ENCODE results near the gene MMP1. TPM values are rescaled to one million over a fixed set of nuclear protein-coding genes. Genes with fewer than 3 reads are reported as not detected.

MMP1 gene
- total RNA-seq (not detected), polyA plus RNA-seq (not detected)

GRCh38 chr11:102798012-102798746, at the start of gene MMP1:
Gene MMP1, minus strand, starts transcription at chr11:102798160. Its CDS starts 68 bp downstream, at chr11:102798092.
- H3K4me1 ChIP-seq (ENCODE audit: insufficient read depth, low read length) = no peaks in the 10 kb centered on the region
- Mint-ChIP-seq H3K36me3 (no peaks in the 10 kb centered on the region), H3K9me3 (peaks cover 0 to 1% (median 0%) of the 10 kb centered on the region in 8 donors), H3K27ac (no peak within 1 kb of the TSS), H3K4me1 (no peaks in the 10 kb centered on the region), H3K4me3 (no peak within 1 kb of the TSS), H3K27me3 (peaks cover 0 to 3% of the 10 kb centered on the region in 2 donors)
- no peaks in the 10 kb centered on the region for H3K9me3 ChIP-seq (ENCODE audit: control insufficient read depth in 1 of 2, low read length in 2 of 2)
- intact Hi-C loops (cut with micrococcal nuclease) = no loop called here
- no peaks in the 10 kb centered on the region for H3K27me3 ChIP-seq (ENCODE audit: insufficient read depth, low read length)
- ChIA-PET CTCF (ENCODE audit: partially characterized antibody) (no interaction called here), POLR2A (ENCODE audit: partially characterized antibody) (no interaction called here)
- H3K36me3 ChIP-seq (ENCODE audit: insufficient read depth, low read length) = no peaks in the 10 kb centered on the region
- H3K4me3 ChIP-seq (ENCODE audit: low read length in 2 of 2) = no peak within 1 kb of the TSS
- DNase-seq = no peak
- H3K27ac ChIP-seq (ENCODE audit: low read depth, low read length) = no peak within 1 kb of the TSS

DNA sequence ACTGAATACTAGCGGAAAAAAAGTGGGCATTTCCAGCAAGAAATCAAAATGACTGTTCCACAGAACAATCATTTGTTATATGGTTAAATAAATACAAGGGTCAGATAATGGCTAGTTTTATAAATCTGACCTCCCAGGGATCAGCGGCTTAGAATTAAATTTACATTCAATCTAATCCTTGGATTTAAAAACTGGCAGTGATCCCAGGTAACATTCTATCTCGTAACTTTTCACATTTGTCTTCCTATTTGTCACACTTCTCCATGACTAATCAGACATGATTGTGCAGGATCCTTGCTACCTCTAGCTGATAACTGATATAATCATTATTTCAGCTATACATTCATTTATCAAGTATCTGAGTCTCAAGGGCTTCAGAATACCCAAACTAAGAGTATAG, 48.3 kb upstream of the MMP1 start:
- ChIA-PET CTCF (ENCODE audit: partially characterized antibody) (no interaction called here), POLR2A (ENCODE audit: partially characterized antibody) (no interaction called here)
- peaks cover 0 to 3% (median 0%) of the 10 kb centered on the region in 8 donors for H3K9me3 Mint-ChIP-seq
- DNase-seq = no peak
- Histone ChIP-seq H3K9me3 (ENCODE audit: control insufficient read depth in 1 of 2, low read length in 2 of 2) (no peaks in the 10 kb centered on the region), H3K27ac (ENCODE audit: low read depth, low read length) (no peak overlapping the region), H3K4me1 (ENCODE audit: insufficient read depth, low read length) (no peaks in the 10 kb centered on the region), H3K4me3 (ENCODE audit: low read length in 2 of 2) (no peak overlapping the region), H3K27me3 (ENCODE audit: insufficient read depth, low read length) (no peaks in the 10 kb centered on the region), H3K36me3 (ENCODE audit: insufficient read depth, low read length) (no peaks in the 10 kb centered on the region)
- peaks cover 2 to 7% of the 10 kb centered on the region in 2 donors for H3K27me3 Mint-ChIP-seq
- H3K4me1 Mint-ChIP-seq = no peaks in the 10 kb centered on the region
- H3K36me3 Mint-ChIP-seq = no peaks in the 10 kb centered on the region
- intact Hi-C loops (cut with micrococcal nuclease) = no loop called here
- H3K27ac Mint-ChIP-seq = no peak overlapping the region
- H3K4me3 Mint-ChIP-seq = no peak overlapping the region

- intact Hi-C loops (cut with micrococcal nuclease) = no loop called here
- Histone ChIP-seq H3K27ac (ENCODE audit: low read depth, low read length) (no peak within 1 kb of the TSS), H3K9me3 (ENCODE audit: control insufficient read depth in 1 of 2, low read length in 2 of 2) (no peaks in the 10 kb centered on the region), H3K4me3 (ENCODE audit: low read length in 2 of 2) (no peak within 1 kb of the TSS), H3K27me3 (ENCODE audit: insufficient read depth, low read length) (no peaks in the 10 kb centered on the region), H3K4me1 (ENCODE audit: insufficient read depth, low read length) (no peaks in the 10 kb centered on the region), H3K36me3 (ENCODE audit: insufficient read depth, low read length) (no peaks in the 10 kb centered on the region)
- no peak within 1 kb of the TSS for H3K4me3 Mint-ChIP-seq
- peaks cover 2 to 7% of the 10 kb centered on the region in 2 donors for H3K27me3 Mint-ChIP-seq
- H3K9me3 Mint-ChIP-seq = peaks cover 0 to 2% (median 0%) of the 10 kb centered on the region in 8 donors
- H3K4me1 Mint-ChIP-seq = no peaks in the 10 kb centered on the region
- no peak within 1 kb of the TSS for H3K27ac Mint-ChIP-seq
- H3K36me3 Mint-ChIP-seq = no peaks in the 10 kb centered on the region
- no peak for DNase-seq
- ChIA-PET CTCF (ENCODE audit: partially characterized antibody) (no interaction called here), POLR2A (ENCODE audit: partially characterized antibody) (no interaction called here)
Observed at GRCh38 chr11:102843489-102843888, 45.5 kb upstream of the MMP1 start, which contains the start of gene MMP3. Gene MMP3, minus strand, starts transcription at chr11:102843609. Its CDS starts 63 bp downstream, at chr11:102843546.

GRCh38 chr11:102842930-102843329, 45.0 kb upstream of the MMP1 start:
- intact Hi-C loops (cut with micrococcal nuclease) = no loop called here
- peaks cover 2 to 8% of the 10 kb centered on the region in 2 donors for H3K27me3 Mint-ChIP-seq
- no peak overlapping the region for H3K27ac ChIP-seq (ENCODE audit: low read depth, low read length)
- no peak for DNase-seq
- no peaks in the 10 kb centered on the region for H3K27me3 ChIP-seq (ENCODE audit: insufficient read depth, low read length)
- no peaks in the 10 kb centered on the region for H3K4me1 Mint-ChIP-seq
- no peaks in the 10 kb centered on the region for H3K9me3 ChIP-seq (ENCODE audit: control insufficient read depth in 1 of 2, low read length in 2 of 2)
- peaks cover 0 to 2% (median 0%) of the 10 kb centered on the region in 8 donors for H3K9me3 Mint-ChIP-seq
- no peaks in the 10 kb centered on the region for H3K4me1 ChIP-seq (ENCODE audit: insufficient read depth, low read length)
- ChIA-PET CTCF (ENCODE audit: partially characterized antibody) (no interaction called here), POLR2A (ENCODE audit: partially characterized antibody) (no interaction called here)
- no peaks in the 10 kb centered on the region for H3K36me3 ChIP-seq (ENCODE audit: insufficient read depth, low read length)
- no peak overlapping the region for H3K4me3 ChIP-seq (ENCODE audit: low read length in 2 of 2)
- H3K27ac Mint-ChIP-seq = no peak overlapping the region
- H3K36me3 Mint-ChIP-seq = no peaks in the 10 kb centered on the region
- no peak overlapping the region for H3K4me3 Mint-ChIP-seq

DNA sequence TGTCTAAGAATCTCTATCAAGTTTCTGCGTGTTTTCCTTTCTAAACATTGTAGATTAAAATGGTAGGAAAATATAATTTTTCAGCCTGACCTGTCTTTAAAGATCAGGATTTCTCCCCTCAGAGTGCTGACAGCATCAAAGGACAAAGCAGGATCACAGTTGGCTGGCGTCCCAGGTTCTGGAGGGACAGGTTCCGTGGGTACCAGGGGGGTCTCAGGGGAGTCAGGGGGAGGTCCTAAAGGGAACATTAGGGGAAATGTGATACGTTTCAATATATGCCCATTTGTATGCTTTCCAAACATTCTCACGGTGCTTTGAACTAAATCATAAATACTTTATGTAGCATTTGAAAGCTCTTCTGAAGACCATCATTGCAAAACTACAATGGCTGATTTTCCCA, 42.1 kb upstream of the MMP1 start:
- CTCF ChIA-PET (ENCODE audit: partially characterized antibody) = no interaction called here
- Mint-ChIP-seq H3K36me3 (no peaks in the 10 kb centered on the region), H3K4me1 (no peaks in the 10 kb centered on the region), H3K4me3 (no peak overlapping the region), H3K27me3 (peaks cover 2 to 7% of the 10 kb centered on the region in 2 donors), H3K27ac (no peak overlapping the region), H3K9me3 (no peaks in the 10 kb centered on the region)
- no peaks in the 10 kb centered on the region for H3K27me3 ChIP-seq (ENCODE audit: insufficient read depth, low read length)
- DNase-seq = no peak
- H3K4me1 ChIP-seq (ENCODE audit: insufficient read depth, low read length) = no peaks in the 10 kb centered on the region
- no peaks in the 10 kb centered on the region for H3K9me3 ChIP-seq (ENCODE audit: control insufficient read depth in 1 of 2, low read length in 2 of 2)
- intact Hi-C loops (cut with micrococcal nuclease) = no loop called here
- POLR2A ChIA-PET (ENCODE audit: partially characterized antibody) = no interaction called here
- no peak overlapping the region for H3K4me3 ChIP-seq (ENCODE audit: low read length in 2 of 2)
- H3K27ac ChIP-seq (ENCODE audit: low read depth, low read length) = no peak overlapping the region
- H3K36me3 ChIP-seq (ENCODE audit: insufficient read depth, low read length) = no peaks in the 10 kb centered on the region

GRCh38 chr11:102837646-102838045, 39.7 kb upstream of the MMP1 start:
- H3K27ac ChIP-seq (ENCODE audit: low read depth, low read length) = no peak overlapping the region
- H3K27me3 Mint-ChIP-seq = peaks cover 3 to 6% of the 10 kb centered on the region in 2 donors
- CTCF ChIA-PET (ENCODE audit: partially characterized antibody) = interaction anchor here (0.9 kb wide), 1 partner anchor 54 kb away, joined by 3 read pairs; no protein-coding TSS in a partner anchor
- intact Hi-C loops (cut with micrococcal nuclease) = no loop called here
- no peaks in the 10 kb centered on the region for H3K4me1 Mint-ChIP-seq
- no peak overlapping the region for H3K4me3 ChIP-seq (ENCODE audit: low read length in 2 of 2)
- H3K4me1 ChIP-seq (ENCODE audit: insufficient read depth, low read length) = no peaks in the 10 kb centered on the region
- DNase-seq = no peak
- no peaks in the 10 kb centered on the region for H3K36me3 ChIP-seq (ENCODE audit: insufficient read depth, low read length)
- H3K9me3 ChIP-seq (ENCODE audit: control insufficient read depth in 1 of 2, low read length in 2 of 2) = no peaks in the 10 kb centered on the region
- H3K9me3 Mint-ChIP-seq = no peaks in the 10 kb centered on the region
- H3K27ac Mint-ChIP-seq = no peak overlapping the region
- no peaks in the 10 kb centered on the region for H3K36me3 Mint-ChIP-seq
- H3K27me3 ChIP-seq (ENCODE audit: insufficient read depth, low read length) = no peaks in the 10 kb centered on the region
- POLR2A ChIA-PET (ENCODE audit: partially characterized antibody) = no interaction called here
- no peak overlapping the region for H3K4me3 Mint-ChIP-seq

DNA sequence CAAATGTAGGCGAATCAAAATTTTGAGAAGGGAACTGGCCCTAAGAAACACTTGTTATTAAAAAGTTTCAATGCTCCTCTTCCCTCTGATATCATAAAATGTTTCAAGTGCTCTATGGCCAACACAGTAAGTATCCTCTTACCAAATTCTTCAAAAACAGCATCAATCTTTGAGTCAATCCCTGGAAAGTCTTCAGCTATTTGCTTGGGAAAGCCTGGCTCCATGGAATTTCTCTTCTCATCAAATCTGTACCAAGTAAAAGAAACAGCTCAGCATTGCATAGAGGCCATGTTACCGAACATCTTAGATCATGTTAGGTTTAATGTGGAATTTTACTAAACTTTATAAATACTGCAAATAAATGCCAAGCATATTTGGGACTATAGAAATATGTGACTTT, 39.2 kb upstream of the MMP1 start:
- Histone ChIP-seq H3K4me1 (ENCODE audit: insufficient read depth, low read length) (no peaks in the 10 kb centered on the region), H3K36me3 (ENCODE audit: insufficient read depth, low read length) (no peaks in the 10 kb centered on the region), H3K27me3 (ENCODE audit: insufficient read depth, low read length) (no peaks in the 10 kb centered on the region), H3K9me3 (ENCODE audit: control insufficient read depth in 1 of 2, low read length in 2 of 2) (no peaks in the 10 kb centered on the region), H3K4me3 (ENCODE audit: low read length in 2 of 2) (no peak overlapping the region), H3K27ac (ENCODE audit: low read depth, low read length) (no peak overlapping the region)
- Mint-ChIP-seq H3K36me3 (no peaks in the 10 kb centered on the region), H3K9me3 (no peaks in the 10 kb centered on the region), H3K4me3 (no peak overlapping the region), H3K27me3 (peaks cover 4 to 6% of the 10 kb centered on the region in 2 donors), H3K4me1 (no peaks in the 10 kb centered on the region), H3K27ac (no peak overlapping the region)
- ChIA-PET POLR2A (ENCODE audit: partially characterized antibody) (no interaction called here), CTCF (ENCODE audit: partially characterized antibody) (interaction anchor here (0.9 kb wide), 1 partner anchor 54 kb away, joined by 3 read pairs; no protein-coding TSS in a partner anchor)
- intact Hi-C loops (cut with micrococcal nuclease) = no loop called here
- DNase-seq = no peak

Data from CD4-positive, alpha-beta memory T cell (primary cell).